HG02798 (cell line): Measurements from ENCODE around the gene PRKACG.
A peak's percentile ranks its signal among the peaks of the same experiment; 100 is the strongest.
"Not testable (repeated sequence)": the region's sequence is repeated elsewhere in the genome, so short reads cannot be mapped to it uniquely, and the experiment has no call there.

Source experiments
- ATAC-seq: cut with Tn5 transposase; IDR thresholded peaks from one replicate; pipeline ENCODE4 v1.9.1; 2021; ENCODE audit warnings: mild to moderate bottlenecking; ENCODE audit not compliant: unreplicated experiment, poor library complexity

The PRKACG gene

DNA sequence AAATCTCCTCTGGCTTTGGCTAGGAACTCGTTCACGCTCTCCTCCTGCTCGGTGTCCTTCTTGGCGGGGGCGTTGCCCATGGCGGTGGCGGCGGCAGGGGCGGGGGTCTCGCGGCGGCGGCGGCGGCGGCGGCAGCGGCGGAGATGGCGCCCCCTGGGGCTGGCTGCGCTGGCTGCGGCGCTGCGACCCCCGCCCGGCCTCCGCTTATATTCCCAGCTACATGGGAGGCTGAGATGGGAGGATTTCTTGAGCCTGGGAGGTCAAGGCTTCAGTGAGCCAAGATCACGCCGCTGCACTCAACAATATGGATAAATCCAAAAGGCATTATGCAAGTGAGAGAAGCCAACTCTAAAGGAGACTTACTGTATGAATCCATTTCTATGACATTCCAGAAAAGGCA lies at the start of gene PRKACG:
PRKACG (minus strand) TSS at position 101 of the 400 bp plus-strand sequence; CDS start at position 80, 21 bp downstream.
- no peak for ATAC-seq

DNA sequence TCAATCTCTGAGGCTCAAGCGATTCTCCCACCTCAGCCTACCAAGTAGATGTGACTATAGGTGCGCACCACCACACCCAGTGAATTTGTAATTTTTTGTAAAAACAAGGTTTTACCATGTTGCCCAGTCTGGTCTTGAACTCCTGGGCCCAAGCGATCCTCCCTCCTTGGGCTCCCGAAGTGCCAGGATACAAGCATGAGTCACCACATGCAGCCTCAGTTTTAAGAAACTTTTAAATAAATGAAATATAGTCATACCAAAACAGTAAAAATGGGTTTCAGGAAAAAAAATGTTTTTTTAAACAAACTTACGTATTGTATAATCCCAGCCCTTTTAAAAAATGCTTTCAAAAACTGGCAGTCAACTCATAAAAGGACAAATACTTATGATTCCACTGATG lies 48.3 kb upstream of the PRKACG start:
- ATAC-seq, result no peak

DNA sequence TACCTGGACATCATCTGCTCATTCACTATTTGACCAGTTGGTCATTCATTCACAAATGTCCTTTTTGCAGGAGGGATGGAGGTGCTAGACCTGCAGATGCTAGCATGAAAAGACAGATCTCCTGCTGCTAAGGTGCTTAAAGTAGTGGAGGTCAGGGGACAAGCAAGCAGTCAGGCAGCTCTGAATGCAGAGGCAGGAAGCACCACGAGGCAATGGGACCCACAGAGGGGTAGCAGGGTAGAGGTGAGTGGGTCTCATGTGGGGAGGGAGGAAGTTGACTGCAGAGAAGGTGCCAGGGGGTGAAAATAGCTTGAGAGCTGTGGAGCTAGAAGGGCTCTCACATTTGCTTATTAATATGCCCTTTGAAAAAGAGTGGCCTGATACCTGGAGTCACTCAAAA lies 46.9 kb upstream of the PRKACG start:
- no peak for ATAC-seq

DNA sequence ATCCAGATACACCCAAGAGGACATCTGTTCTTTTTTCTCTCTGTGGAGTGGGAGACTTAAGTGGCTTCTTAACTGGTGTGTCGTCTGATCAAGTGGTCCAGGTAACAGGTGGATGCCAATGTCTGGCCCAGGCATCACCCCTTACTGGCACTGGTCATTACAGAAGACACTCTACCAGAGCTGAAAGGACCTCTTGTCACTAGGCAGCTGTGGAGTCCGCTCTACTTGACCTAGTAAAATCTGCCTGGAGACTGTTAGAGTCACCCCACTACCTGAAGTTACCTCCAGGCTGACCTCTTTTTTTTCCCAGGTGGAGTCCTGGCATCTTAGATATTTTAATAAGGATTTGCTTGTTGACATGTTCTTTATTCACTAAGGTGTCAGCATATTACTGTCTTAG lies 44.2 kb upstream of the PRKACG start:
- no peak for ATAC-seq

DNA sequence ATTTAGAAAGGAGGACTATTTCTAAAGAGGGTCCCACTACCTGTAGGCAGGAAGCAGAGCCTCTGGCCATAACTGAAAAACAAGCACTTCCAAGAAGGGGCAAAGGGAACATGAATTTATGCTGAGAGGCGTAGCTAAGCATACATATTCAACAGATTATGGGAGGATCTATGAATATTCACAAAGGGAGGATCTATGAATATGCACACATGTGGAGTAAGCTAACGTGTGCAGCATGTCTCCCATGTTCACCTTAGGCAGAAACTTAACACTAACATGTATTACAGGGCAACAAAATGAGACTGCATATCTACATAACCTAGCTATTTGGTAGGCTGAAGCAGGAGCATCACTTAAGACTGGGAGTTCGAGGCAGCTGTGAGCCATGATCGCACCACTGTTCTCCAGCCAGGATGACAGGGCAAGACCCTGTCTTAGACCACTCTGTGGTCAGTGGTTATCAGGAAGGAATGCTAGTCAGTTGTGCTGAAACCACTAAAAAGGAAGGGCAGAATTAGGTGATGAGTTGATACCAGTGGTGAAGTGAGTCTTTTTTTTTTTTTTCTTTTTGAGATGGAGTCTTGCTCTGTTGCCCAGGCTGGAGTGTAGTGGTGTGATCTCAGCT lies 42.4 kb upstream of the PRKACG start:
- no peak for ATAC-seq

DNA sequence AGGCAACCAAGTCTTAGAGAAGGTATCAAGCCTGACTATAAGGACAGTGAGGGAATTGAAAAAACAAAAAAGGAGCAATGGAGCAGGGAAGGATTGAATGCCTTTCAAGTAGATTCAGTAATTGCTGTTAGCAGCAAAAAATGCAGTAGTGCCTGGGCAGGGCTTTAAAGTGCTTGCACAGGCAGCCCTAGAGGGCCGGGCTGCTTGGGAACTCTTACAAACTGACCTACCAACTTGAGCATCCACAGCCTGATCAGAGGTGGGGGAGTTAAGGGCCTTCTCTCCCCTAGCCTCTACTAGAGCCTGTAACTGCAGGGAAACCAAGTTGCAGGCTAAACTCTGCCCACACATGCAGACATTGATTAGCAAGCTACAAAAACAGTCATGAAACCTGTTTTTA lies 41.1 kb upstream of the PRKACG start:
- no peak for ATAC-seq

DNA sequence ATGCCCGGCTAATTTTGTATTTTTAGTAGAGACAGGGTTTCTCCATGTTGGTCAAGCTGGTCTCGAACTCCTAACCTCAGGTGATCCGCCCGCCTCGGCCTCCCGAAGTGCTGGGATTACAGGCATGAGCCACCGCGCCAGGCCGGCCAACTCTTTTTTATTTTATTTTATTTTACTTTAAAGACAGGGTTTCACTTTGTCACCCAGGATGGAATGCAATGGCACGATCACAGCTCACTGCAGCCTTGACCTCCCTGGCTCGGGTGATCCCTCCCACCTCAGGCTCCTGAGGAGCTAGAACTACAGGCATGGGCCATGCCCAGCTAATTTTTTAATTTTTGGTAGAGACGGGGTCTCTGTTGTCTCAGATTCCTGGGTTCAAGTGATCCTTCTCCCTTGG lies 37.0 kb upstream of the PRKACG start:
- ATAC-seq, result not testable (repeated sequence)

DNA sequence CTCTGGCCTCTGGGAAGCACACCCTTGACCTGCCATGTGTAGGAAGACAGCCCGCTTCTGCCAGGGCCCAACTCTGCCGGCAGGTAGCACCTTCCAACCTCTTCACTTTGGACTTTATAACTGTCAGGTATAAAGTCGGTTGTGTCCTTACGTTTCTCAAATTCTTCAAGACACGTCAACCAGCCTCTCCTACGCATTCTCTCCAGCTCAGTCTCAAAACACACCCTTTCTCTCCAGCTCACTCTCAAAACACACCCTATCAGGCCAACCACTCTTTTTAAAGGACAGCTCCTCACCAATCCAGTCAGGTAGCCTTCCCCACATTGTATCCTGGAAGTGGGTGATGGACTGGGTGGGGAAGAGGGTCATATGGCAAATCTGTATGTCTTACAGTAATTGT lies 35.2 kb upstream of the PRKACG start:
- no peak for ATAC-seq

DNA sequence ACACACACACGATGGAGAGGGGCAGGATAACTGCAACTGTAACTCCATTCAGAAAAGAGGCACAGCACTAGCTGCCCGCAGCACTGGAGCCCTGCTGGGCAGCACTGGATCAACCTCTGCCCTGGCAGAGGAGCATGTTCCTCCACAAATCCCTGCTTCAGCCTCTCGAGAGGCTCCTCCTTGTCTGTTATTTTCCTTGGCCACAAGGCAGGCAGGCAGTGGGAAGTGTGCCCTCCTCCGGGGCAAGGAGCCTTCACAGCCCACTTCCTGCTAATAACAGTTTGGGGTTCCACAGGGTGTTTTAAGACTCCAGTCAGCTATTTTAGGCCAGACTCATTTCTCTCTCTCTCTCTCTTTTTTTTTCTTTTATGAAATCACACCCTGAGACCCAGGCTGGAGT lies 33.5 kb upstream of the PRKACG start:
- ATAC-seq, result no peak

DNA sequence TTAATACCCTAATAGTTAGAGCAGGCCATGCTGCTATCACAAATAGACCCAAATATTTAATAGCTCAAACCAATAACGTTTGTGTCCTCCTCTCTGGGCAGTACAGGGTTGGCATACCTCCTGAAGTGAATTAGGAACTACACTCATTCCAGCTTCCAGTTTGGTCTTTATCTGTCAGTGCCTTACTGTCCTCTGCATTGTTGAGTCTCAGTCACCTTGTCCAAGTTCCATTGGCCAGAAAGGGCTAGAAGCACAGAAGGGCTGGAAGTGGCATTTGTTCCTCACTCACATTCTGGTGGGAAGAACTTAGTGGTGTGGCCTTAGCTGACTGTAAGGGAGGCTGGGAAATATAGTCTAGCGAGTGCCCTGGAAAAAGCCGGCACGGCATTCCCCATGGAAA lies 32.8 kb upstream of the PRKACG start:
- ATAC-seq, result no peak

DNA sequence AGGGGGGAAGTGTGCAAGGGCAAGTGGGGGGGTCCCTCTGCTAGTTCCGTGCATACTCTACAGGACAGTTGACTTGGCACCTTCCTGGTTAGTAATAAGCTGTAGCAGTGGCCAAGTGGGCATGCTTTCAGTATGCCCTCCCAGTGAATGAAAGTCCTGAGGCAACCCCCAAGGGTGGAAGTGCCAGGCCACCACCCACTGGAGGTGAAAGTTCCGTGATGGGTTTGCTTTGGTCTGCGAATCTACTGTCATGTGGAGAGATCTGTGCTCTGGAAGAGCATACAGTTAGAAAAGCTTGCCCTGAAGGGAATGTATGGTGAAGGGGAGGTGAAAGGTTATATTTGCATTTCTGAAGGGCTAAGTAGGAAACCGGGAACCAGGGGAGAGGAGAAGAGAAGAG lies 31.9 kb upstream of the PRKACG start:
- no peak for ATAC-seq

DNA sequence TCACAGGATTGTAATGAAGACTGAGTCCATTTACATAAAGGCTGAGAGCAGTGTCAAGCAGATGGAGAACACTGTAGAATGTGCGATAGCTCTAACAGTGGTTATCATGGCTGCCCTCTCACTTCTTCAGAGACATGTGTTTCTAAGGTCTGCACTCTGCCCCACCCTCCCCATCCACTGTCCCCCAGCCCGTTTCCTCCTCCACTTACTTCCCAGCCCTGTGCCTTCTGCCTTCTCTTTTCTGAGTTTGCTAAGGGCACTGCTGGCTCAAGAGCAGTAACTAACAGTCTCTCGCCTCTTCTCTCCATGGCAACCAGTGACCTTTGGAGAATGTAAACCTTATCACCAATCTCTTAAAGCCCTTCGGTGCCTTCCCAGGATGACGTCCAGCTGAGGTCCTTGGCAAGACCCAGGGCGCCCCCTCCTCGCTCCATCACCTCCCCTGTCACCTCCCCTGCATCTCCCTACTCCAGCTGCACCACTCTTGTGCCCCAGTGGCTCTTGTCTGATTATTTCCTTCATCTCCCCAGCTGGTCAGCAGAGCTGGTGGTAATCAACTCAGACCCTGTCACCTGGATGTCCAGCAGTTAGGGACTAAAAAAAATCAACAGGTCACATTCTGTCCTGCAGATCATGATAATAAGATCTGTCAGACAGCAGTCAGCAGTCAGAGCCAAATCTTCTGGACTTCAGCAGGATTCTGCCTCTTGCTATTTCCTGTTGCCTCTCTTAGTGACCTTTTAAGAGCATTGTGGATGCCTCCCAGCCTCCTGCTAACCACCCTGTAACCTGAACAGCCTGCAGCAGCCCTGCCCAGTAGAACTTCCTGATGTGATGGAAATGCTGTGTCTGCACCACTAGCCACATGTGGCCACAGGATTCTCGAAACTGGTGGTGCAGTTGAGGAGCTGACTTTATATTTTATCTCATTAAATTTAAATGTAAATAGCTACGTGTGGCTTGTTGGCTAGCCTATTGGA lies 30.6 kb upstream of the PRKACG start:
- ATAC-seq, result no peak

DNA sequence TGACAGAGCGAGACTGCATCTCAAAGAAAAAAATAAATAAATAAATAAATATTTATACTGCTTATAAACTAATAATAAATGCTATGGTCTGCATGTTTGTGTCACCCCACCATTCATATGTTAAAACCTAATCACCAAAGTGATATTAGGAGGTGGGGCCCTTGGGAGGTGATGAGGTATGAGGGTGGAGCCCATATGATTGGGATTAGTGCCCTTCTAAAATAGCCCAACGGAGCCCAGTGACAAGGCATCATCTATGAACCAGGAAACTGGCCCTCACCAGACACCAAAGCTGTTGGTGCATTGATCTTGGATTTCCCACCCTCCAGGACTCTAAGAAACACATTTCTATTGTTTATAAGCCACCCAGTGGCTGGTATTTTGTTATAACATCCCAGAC lies 26.7 kb upstream of the PRKACG start:
- no peak for ATAC-seq

DNA sequence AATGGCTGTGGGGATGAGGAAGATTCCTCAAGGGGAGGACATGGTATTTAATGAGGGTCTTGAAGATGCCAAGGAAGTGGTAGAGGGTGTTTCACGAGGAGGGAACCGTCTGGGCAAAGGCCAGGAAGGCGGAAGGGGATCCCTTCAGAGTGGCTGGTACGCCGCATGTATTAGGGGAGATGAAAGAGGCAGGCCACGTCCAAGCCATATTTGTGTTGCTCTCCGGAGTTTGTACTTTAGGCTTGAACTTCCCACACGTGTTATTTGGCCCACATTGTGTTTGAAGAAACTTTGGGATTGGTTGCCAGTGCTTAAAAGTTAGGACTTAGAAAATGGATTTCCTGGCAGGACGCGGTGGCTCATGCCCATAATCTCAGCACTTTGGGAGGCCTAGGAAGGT lies 22.9 kb upstream of the PRKACG start:
- no peak for ATAC-seq

DNA sequence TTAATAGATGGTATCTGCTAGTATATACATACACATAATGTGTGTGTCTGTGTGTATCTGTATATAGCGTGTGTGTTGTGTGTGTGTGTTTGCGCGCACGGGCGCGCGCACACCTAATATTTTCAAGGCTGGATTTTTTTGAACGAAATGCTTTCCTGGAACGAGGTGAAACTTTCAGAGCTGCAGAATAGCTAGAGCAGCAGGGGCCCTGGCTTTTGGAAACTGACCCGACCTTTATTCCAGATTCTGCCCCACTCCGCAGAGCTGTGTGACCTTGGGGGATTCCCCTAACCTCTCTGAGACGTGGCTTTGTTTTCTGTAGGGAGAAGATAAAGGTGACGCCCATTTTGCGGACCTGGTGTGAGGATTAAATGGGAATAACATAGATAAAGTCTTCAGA lies 22.4 kb upstream of the PRKACG start:
- ATAC-seq, result peak; percentile 18

DNA sequence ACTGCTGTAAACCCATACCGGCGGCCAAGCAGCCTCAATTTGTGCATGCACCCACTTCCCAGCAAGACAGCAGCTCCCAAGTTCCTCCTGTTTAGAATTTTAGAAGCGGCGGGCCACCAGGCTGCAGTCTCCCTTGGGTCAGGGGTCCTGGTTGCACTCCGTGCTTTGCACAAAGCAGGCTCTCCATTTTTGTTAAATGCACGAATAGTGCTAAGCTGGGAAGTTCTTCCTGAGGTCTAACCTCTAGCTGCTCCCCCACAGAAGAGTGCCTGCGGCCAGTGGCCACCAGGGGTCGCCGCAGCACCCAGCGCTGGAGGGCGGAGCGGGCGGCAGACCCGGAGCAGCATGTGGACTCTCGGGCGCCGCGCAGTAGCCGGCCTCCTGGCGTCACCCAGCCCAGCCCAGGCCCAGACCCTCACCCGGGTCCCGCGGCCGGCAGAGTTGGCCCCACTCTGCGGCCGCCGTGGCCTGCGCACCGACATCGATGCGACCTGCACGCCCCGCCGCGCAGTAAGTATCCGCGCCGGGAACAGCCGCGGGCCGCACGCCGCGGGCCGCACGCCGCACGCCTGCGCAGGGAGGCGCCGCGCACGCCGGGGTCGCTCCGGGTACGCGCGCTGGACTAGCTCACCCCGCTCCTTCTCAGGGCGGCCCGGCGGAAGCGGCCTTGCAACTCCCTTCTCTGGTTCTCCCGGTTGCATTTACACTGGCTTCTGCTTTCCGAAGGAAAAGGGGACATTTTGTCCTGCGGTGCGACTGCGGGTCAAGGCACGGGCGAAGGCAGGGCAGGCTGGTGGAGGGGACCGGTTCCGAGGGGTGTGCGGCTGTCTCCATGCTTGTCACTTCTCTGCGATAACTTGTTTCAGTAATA lies 21.8 kb upstream of the PRKACG start, which contains the start of gene FXN:
FXN (plus strand) TSS at position 315 of the 871 bp plus-strand sequence; CDS start at position 346, 31 bp downstream.
- ATAC-seq, result peak; percentile 95

DNA sequence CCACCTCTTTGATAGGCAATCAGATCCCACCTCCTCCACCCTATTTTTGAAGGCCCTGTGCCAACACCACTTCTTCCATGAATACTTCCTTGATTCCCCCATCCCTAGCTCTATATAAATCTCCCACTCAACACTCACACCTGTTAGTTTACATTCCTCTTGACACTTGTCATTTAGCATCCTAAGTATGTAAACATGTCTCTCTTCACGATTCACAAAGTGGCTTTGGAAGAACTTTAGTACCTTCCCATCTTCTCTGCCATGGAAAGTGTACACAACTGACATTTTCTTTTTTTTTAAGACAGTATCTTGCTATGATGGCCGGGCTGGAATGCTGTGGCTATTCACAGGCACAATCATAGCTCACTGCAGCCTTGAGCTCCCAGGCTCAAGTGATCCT lies 20.2 kb upstream of the PRKACG start:
- no peak for ATAC-seq

DNA sequence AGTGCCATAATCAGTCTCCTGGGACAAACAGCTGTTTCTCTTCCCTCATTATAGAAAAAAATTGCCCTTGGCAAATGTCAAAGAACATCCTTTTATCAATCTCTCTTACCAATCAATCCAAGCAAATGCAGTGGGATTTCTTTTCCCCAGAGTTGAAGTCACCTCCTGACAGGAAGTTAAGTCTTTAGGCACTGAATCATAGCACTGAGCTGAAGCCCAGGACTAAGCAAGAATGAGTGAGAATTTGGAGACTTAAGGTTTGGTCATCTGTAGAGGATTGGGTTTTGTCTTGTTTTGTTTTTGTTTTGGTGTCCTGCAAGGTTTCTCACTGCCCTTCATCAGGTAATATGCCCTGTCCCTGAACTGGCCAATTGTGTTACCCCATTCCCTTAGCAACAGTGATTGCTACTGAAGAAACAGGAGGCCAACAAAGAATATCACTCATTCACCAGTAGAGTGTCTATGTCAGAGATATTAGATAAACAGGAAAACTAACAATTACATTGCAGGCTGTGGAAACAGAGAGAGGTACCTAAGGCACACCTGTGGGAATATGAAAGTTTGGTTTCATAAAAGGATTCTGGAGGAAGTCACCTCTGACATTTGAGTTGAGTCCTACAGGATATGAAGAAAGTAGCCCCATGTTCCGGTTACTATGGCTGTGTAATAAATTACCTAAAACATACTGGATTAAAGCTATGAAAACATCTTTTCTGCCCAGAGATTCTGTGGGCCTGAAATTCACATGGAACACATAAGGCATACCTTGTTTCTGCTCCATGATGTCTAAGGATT lies 17.1 kb upstream of the PRKACG start:
- ATAC-seq, result no peak

DNA sequence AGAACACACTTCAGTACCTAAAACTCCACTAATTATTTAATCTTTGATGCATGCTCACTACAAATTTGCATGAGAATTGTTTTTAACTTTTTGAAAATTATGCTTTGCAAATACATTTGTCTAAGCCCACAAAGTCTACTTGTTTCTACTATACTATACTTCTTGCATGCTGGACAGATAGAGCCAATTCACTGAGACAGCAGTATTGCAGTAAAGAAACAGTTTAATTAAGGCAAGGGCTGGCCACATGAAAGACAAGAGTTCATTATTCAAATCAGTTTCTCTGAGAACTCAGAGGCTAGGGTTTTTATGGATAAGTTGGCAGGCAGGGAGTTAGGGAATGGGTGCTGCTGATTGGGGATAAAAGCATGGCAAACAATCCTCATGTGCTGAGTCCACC lies 15.6 kb upstream of the PRKACG start:
- no peak for ATAC-seq

DNA sequence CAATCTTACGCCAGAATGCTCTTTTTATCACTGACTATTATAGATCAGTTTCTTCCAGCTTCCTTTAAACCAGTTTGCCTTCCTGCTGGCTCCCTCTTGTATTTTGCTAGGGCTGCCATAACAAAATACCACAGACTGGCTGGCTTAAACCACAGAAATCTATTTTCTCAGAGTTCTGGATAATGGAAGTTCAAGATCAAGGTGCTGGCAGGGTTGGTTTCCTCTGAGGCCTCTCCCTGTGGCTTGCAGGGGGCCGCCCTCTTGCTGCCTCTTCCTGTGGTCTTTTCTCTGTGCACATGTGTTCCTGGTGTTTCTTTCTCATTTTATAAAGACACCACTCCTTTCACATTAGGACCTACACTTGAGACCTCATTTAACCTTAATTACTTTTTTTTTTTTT lies 14.8 kb upstream of the PRKACG start:
- ATAC-seq, result no peak
